Measurements from ENCODE around the gene TBC1D23. TPM values are rescaled to one million over a fixed set of nuclear protein-coding genes. Genes with fewer than 3 reads are reported as not detected.

TBC1D23 gene
- total RNA-seq, 2 donors from 2014 or later = 18.3 to 23.6 TPM

DNA sequence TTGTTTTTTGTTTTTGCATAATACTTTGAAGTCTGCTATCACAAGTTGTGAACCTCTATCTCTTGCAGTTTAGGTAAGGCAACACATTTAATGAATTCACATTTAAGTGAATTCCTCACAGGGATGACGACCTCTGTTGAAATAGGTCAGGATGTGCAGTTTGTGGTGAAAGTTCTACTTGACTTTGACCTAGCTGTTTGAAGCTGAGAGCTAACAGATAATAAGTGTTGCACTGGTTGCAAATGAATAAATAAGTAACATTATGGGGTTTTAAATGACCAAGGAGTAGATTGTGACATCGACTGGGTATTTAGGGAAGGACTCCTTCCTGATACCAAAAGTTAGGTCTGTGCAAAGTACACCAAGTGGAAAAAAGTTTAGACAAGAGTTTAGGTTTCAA is 97.6 kb downstream of the TBC1D23 start:
- TF ChIP-seq CTCF (IDR thresholded peaks at IDR 0.05) (no peak), POLR2A (IDR thresholded peaks at IDR 0.05) (no peak), POLR2AphosphoS5 (IDR thresholded peaks at IDR 0.05) (no peak)
- no peak overlapping the region for H3K4me3 ChIP-seq

GRCh38 chr3:100359035-100359434 is 98.2 kb downstream of the TBC1D23 start:
- H3K36me3 ChIP-seq = no peaks in the 10 kb centered on the region
- TF ChIP-seq POLR2AphosphoS5 (IDR thresholded peaks at IDR 0.05) = no peak
- TF ChIP-seq POLR2A (IDR thresholded peaks at IDR 0.05) = no peak
- no peak for TF ChIP-seq CTCF (IDR thresholded peaks at IDR 0.05)
- no peak for DNase-seq (ENCODE audit: low spot score)
- intact Hi-C loops (cut with DNase I) = no loop called here
- H3K4me1 ChIP-seq (replicated peaks) = no peaks in the 10 kb centered on the region
- no peak overlapping the region for H3K4me3 ChIP-seq
- H3K27me3 ChIP-seq (replicated peaks; ENCODE audit: insufficient read depth) = no peaks in the 10 kb centered on the region
- H3K9me3 ChIP-seq = no peaks in the 10 kb centered on the region
- H3K27ac ChIP-seq = no peak overlapping the region
- 97% methylated on average over 3 of the region's 3 CpGs for WGBS

More for the DNA sequence above, 97.6 kb downstream of the TBC1D23 start:
- Histone ChIP-seq H3K27me3 (replicated peaks; ENCODE audit: insufficient read depth) (no peaks in the 10 kb centered on the region), H3K9me3 (no peaks in the 10 kb centered on the region), H3K4me1 (replicated peaks) (no peaks in the 10 kb centered on the region), H3K36me3 (no peaks in the 10 kb centered on the region), H3K27ac (no peak overlapping the region)
- WGBS = 99% methylated on average over 2 of the region's 2 CpGs
- intact Hi-C loops (cut with DNase I) = no loop called here
- no peak for DNase-seq (ENCODE audit: low spot score)

GRCh38 chr3:100360757-100361496 is 100.1 kb downstream of the TBC1D23 start:
- H3K36me3 ChIP-seq = no peaks in the 10 kb centered on the region

GRCh38 chr3:100361897-100362296 is 101.1 kb downstream of the TBC1D23 start:
- H3K4me3 ChIP-seq = no peak overlapping the region
- H3K27ac ChIP-seq = no peak overlapping the region
- intact Hi-C loops (cut with DNase I) = no loop called here
- no peaks in the 10 kb centered on the region for H3K27me3 ChIP-seq (replicated peaks; ENCODE audit: insufficient read depth)
- 55% methylated on average over 1 of the region's 1 CpG for WGBS
- peaks cover 0 to under 1% of the 10 kb centered on the region in 2 donors for H3K36me3 ChIP-seq
- TF ChIP-seq CTCF (IDR thresholded peaks at IDR 0.05) (no peak), POLR2A (IDR thresholded peaks at IDR 0.05) (no peak), POLR2AphosphoS5 (IDR thresholded peaks at IDR 0.05) (no peak)
- no peak for DNase-seq (ENCODE audit: low spot score)
- no peaks in the 10 kb centered on the region for H3K9me3 ChIP-seq
- no peaks in the 10 kb centered on the region for H3K4me1 ChIP-seq (replicated peaks)

More at GRCh38 chr3:100360757-100361496, 100.1 kb downstream of the TBC1D23 start:
- no peak for TF ChIP-seq POLR2A (IDR thresholded peaks at IDR 0.05)
- TF ChIP-seq POLR2AphosphoS5 (IDR thresholded peaks at IDR 0.05) = no peak
- no peak for TF ChIP-seq CTCF (IDR thresholded peaks at IDR 0.05)
- Histone ChIP-seq H3K9me3 (no peaks in the 10 kb centered on the region), H3K27me3 (replicated peaks; ENCODE audit: insufficient read depth) (no peaks in the 10 kb centered on the region), H3K27ac (no peak overlapping the region), H3K4me3 (no peak overlapping the region), H3K4me1 (replicated peaks) (no peaks in the 10 kb centered on the region)
- DNase-seq (ENCODE audit: low spot score) = no peak
- intact Hi-C loops (cut with DNase I) = no loop called here
- WGBS = 93% methylated on average over 4 of the region's 4 CpGs

- Histone ChIP-seq H3K4me1 (replicated peaks) (no peaks in the 10 kb centered on the region), H3K4me3 (no peak overlapping the region), H3K36me3 (peaks cover 0 to 5% of the 10 kb centered on the region in 2 donors), H3K9me3 (no peaks in the 10 kb centered on the region), H3K27me3 (replicated peaks; ENCODE audit: insufficient read depth) (no peaks in the 10 kb centered on the region), H3K27ac (no peak overlapping the region)
- DNase-seq (ENCODE audit: low spot score) = no peak
- 89% methylated on average over 3 of the region's 3 CpGs for WGBS
- no peak for TF ChIP-seq POLR2AphosphoS5 (IDR thresholded peaks at IDR 0.05)
- TF ChIP-seq POLR2A (IDR thresholded peaks at IDR 0.05) = no peak
- TF ChIP-seq CTCF (IDR thresholded peaks at IDR 0.05) = no peak
- intact Hi-C loops (cut with DNase I) = no loop called here
Observed at GRCh38 chr3:100364421-100364820, 103.6 kb downstream of the TBC1D23 start.
